NT2/D1 (cell line): ENCODE results near the gene PTGES2.

Source experiments
- DNase-seq: peaks from one replicate; pipeline ENCODE4 v3.0.0-alpha.2; 2011; ENCODE audit warnings: low read depth, low spot score
- H3K27me3 ChIP-seq: 2 replicates; pipeline ENCODE4 v1.6.0; 2011; ENCODE audit warnings: mild to moderate bottlenecking; ENCODE audit not compliant: insufficient read length, insufficient read depth
- H3K36me3 ChIP-seq: 2 replicates; pipeline ENCODE4 v1.6.1; 2011; ENCODE audit warnings: mild to moderate bottlenecking, low read length, mixed read lengths; ENCODE audit not compliant: insufficient read depth, insufficient read length
- H3K4me1 ChIP-seq: 2 replicates; pipeline ENCODE4 v1.5.1; 2011; ENCODE audit not compliant: insufficient read depth, insufficient read length
- H3K4me3 ChIP-seq: 2 replicates; pipeline ENCODE4 v1.5.1; 2011; ENCODE audit warnings: low read depth; ENCODE audit not compliant: insufficient read length
- H3K9ac ChIP-seq: 2 replicates; pipeline ENCODE4 v1.6.0; 2011; ENCODE audit warnings: low read depth; ENCODE audit not compliant: insufficient read length
- H3K9me3 ChIP-seq: 2 replicates; pipeline ENCODE4 v1.5.1; 2011; ENCODE audit warnings: mild to moderate bottlenecking, low read length; ENCODE audit not compliant: insufficient read depth
- SUZ12 ChIP-seq: IDR thresholded peaks from 2 replicates; pipeline ENCODE4 v1.6.1; 2011; ENCODE audit not compliant: insufficient read length, insufficient read depth; ENCODE audit errors: extremely low read depth
- YY1 ChIP-seq: IDR thresholded peaks from 2 replicates; pipeline ENCODE4 v1.6.1; 2011; ENCODE audit not compliant: insufficient read length, insufficient read depth
- ZNF274 ChIP-seq: IDR thresholded peaks from 2 replicates; pipeline ENCODE4 v1.6.1; 2011; ENCODE audit warnings: mild to moderate bottlenecking, low read depth, low read length

PTGES2 gene

GRCh38 chr9:128127568-128127989 lies at the start of gene PTGES2:
Gene PTGES2, minus strand, starts transcription at chr9:128127729. Its CDS starts 12 bp downstream, at chr9:128127717.
- peaks cover 13% of the 10 kb centered on the region for H3K27me3 ChIP-seq
- DNase-seq: peak; percentile 58
- peaks cover 20% of the 10 kb centered on the region for H3K4me1 ChIP-seq
- TF ChIP-seq ZNF274 (no peak), SUZ12 (no peak), YY1 (no peak)
- H3K9ac ChIP-seq: peak within 1 kb of the TSS; percentile 98
- peaks cover 9% of the 10 kb centered on the region; the same call in 1 of the 2 replicates for H3K9me3 ChIP-seq
- H3K4me3 ChIP-seq: peak within 1 kb of the TSS; percentile 94
- H3K36me3 ChIP-seq: peaks cover 37% of the 10 kb centered on the region

DNA sequence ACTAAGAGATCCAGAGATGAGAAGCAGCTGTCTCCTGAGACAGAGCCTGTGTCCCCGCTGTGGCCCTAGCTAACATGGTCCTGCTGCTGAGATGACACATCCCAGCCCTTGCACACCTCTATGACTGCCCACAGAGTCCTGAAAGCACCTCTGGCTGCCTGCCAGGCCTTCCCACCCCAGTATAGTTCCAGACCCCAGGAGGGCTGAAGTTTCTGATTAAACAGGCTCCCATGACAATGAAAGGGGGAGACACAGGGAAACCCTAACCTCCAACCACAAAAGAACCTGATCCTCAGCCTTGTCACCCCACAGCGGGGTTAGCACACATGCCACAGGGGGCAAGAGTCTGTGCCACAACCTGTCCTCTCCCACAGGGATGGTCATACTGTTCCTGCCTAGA lies 48.2 kb upstream of the PTGES2 start:
- Histone ChIP-seq H3K9me3 (peaks cover 7% of the 10 kb centered on the region; the same call in 1 of the 2 replicates), H3K4me3 (no peak overlapping the region), H3K36me3 (peaks cover 70% of the 10 kb centered on the region), H3K9ac (peak overlapping the region; percentile 62), H3K4me1 (peaks cover 16% of the 10 kb centered on the region), H3K27me3 (no peaks in the 10 kb centered on the region)
- DNase-seq: no peak
- TF ChIP-seq YY1: no peak
- no peak for TF ChIP-seq ZNF274
- TF ChIP-seq SUZ12: no peak

GRCh38 chr9:128175102-128175563 lies 47.6 kb upstream of the PTGES2 start:
- H3K9me3 ChIP-seq: peaks cover 7% of the 10 kb centered on the region; the same call in 1 of the 2 replicates
- H3K27me3 ChIP-seq: no peaks in the 10 kb centered on the region
- H3K9ac ChIP-seq: no peak overlapping the region
- DNase-seq: no peak
- H3K4me3 ChIP-seq: no peak overlapping the region
- peaks cover 16% of the 10 kb centered on the region for H3K4me1 ChIP-seq
- no peak for TF ChIP-seq ZNF274
- no peak for TF ChIP-seq SUZ12
- no peak for TF ChIP-seq YY1
- peaks cover 66% of the 10 kb centered on the region for H3K36me3 ChIP-seq

DNA sequence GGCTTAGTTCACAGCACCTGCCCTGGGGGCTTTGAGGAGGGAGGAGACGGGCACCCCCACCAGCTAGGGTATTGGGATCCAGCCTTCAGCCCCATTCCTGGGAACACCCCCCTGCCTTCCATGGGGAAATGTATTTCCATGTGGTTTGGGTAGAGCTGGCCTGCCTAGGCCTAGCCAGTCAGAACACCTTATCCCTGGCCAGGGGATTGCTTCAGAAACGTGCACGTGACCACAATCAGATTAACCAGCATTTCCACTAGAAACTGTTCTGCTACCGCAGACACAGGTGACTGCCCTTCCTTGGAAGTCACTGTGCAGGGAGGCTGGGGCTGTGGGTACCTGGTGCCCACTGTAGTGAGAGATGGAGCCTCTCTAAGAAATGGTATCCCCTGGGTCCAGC lies 46.5 kb upstream of the PTGES2 start:
- H3K4me1 ChIP-seq: peaks cover 16% of the 10 kb centered on the region
- DNase-seq: no peak
- no peak overlapping the region for H3K4me3 ChIP-seq
- H3K9ac ChIP-seq: peak overlapping the region; percentile 58
- H3K9me3 ChIP-seq: peaks cover 3% of the 10 kb centered on the region; the same call in 1 of the 2 replicates
- TF ChIP-seq ZNF274 (no peak), SUZ12 (no peak), YY1 (no peak)
- H3K27me3 ChIP-seq: no peaks in the 10 kb centered on the region
- peaks cover 68% of the 10 kb centered on the region for H3K36me3 ChIP-seq

DNA sequence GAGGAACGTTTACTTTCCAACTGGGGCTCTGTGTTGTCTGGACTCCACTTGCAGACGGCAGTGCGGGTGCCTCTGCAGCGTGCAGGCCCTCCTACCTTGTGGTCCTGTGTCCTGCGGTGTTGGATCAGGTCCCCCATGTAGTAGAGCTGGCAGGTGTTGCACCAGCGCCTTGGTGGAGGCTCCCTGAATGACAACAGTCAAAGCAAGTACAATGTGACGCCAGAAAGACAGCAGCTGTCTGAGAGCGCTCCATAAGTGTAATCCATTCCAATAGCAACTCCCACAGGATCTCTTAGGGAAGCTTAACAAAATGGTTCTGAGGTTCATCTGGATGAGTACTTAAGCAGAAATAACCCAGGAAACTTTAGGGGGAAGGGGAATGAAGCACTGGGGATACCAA lies 42.4 kb upstream of the PTGES2 start:
- H3K27me3 ChIP-seq: no peaks in the 10 kb centered on the region
- H3K4me1 ChIP-seq: peaks cover 3% of the 10 kb centered on the region
- no peak for TF ChIP-seq SUZ12
- no peak for TF ChIP-seq ZNF274
- TF ChIP-seq YY1: no peak
- H3K36me3 ChIP-seq: peaks cover 60% of the 10 kb centered on the region
- H3K4me3 ChIP-seq: no peak overlapping the region
- no peak overlapping the region for H3K9ac ChIP-seq
- DNase-seq: no peak
- no peaks in the 10 kb centered on the region for H3K9me3 ChIP-seq

DNA sequence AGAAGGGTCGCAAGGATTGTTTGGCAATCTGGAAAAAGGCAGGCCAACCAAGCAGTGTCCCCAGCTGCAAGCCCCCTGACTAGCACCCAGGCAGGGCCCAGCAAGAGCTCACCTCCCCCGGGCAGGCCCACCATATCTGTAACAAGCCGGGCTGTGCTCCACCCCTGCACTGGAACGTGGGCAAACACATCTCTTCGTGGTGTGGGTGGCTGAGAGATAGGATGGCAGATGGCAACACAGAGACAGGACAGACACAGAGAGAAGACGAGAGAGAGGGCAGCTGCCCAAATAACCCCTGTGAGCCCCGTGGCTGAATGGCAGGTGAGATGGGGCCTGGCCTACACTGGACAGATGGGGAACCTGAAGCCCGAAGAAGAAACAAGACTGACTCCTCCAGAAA lies 42.0 kb upstream of the PTGES2 start:
- H3K9ac ChIP-seq: no peak overlapping the region
- H3K4me1 ChIP-seq: peaks cover 3% of the 10 kb centered on the region
- no peaks in the 10 kb centered on the region for H3K27me3 ChIP-seq
- TF ChIP-seq ZNF274: no peak
- TF ChIP-seq YY1: no peak
- no peak for TF ChIP-seq SUZ12
- no peaks in the 10 kb centered on the region for H3K9me3 ChIP-seq
- no peak overlapping the region for H3K4me3 ChIP-seq
- DNase-seq: no peak
- peaks cover 60% of the 10 kb centered on the region for H3K36me3 ChIP-seq

DNA sequence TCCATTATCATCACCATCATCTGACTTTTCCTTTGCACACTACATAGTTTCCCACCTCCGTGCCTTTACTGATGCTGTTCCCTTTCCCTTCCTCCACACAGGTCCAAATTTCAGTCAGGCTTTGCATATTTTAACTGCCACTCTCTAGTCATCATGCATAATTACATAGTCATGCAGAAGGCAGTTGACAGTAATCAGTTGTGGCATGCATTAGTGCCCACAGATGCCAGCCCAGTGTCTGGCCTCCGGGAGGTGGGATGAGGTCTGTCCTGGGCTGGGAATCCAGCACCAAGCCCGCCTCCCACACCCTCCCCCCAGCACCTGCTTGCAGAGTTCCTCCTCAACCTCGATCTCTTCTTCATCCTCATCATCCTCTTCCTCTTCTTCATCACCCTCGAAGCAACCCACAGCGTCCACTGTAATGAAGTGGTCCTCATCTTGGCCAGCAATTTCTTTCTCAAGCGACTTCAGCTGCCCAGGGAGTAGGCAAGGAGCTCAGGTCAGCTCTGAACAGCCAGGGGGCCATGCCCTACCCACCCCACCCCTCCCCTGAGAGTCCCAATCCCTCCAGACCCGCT lies 41.3 kb upstream of the PTGES2 start:
- Histone ChIP-seq H3K36me3 (peaks cover 61% of the 10 kb centered on the region), H3K4me1 (no peaks in the 10 kb centered on the region), H3K9me3 (no peaks in the 10 kb centered on the region), H3K4me3 (no peak overlapping the region), H3K9ac (no peak overlapping the region), H3K27me3 (no peaks in the 10 kb centered on the region)
- TF ChIP-seq YY1 (no peak), ZNF274 (no peak), SUZ12 (no peak)
- no peak for DNase-seq

DNA sequence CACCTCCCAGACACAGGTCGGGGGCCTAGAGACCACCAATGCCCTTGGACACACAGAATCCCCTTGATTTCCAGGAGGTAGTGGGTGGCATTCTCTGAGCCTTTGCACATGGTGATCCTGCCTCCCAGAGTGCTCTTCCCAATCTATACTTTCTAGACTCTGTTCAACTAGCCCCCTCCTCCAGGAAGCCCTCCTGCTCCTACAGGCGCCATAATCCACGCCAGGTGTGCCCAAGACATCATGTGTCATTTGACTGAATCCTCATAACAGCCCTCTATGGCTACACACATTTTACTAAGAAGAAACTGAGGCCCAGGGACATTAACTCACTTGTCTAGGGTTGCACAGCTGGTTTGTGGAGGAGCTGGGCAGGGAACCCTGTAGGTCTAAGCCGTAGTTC lies 39.7 kb upstream of the PTGES2 start:
- Histone ChIP-seq H3K4me1 (no peaks in the 10 kb centered on the region), H3K36me3 (peaks cover 72% of the 10 kb centered on the region), H3K9me3 (no peaks in the 10 kb centered on the region), H3K4me3 (no peak overlapping the region), H3K27me3 (no peaks in the 10 kb centered on the region), H3K9ac (peak overlapping the region; percentile 21)
- TF ChIP-seq YY1 (no peak), SUZ12 (no peak)
- no peak for DNase-seq
